H9 (cell line): Measurements from ENCODE around the gene PCDHB12. TPM values are rescaled to one million over a fixed set of nuclear protein-coding genes. Genes with fewer than 3 reads are reported as not detected.
"Not testable (repeated sequence)": the region's sequence is repeated elsewhere in the genome, so short reads cannot be mapped to it uniquely, and the experiment has no call there.

Source experiments
- DNase-seq: peaks from one replicate; pipeline ENCODE4 v3.0.0-alpha.2; 2017
- H2AFZ ChIP-seq: one replicate; pipeline ENCODE4 v1.6.1; 2013; ENCODE audit warnings: mild to moderate bottlenecking, low read length, control low read depth, moderate library complexity
- H2AK5ac ChIP-seq: 2 replicates; pipeline ENCODE4 v1.6.1; 2013; ENCODE audit warnings: low read length, control low read depth, mixed read lengths; ENCODE audit not compliant: insufficient read length
- H2BK120ac ChIP-seq: one replicate; pipeline ENCODE4 v1.6.1; 2013; ENCODE audit warnings: low read depth, mild to moderate bottlenecking, low read length, control low read depth, inconsistent platforms; ENCODE audit not compliant: poor library complexity, severe bottlenecking
- H2BK12ac ChIP-seq: 2 replicates; pipeline ENCODE4 v1.6.1; 2013; ENCODE audit warnings: low read length, control low read depth, mixed read lengths, low read depth; ENCODE audit not compliant: insufficient read length
- H2BK15ac ChIP-seq: 2 replicates; pipeline ENCODE4 v1.6.1; 2013; ENCODE audit warnings: low read depth, low read length, control low read depth
- H2BK20ac ChIP-seq: one replicate; pipeline ENCODE4 v1.6.1; 2013; ENCODE audit warnings: low read depth, mild to moderate bottlenecking, low read length, control low read depth, inconsistent platforms; ENCODE audit not compliant: poor library complexity, severe bottlenecking
- H2BK5ac ChIP-seq: 2 replicates; pipeline ENCODE4 v1.6.1; 2013; ENCODE audit warnings: low read length, control low read depth, mixed read lengths; ENCODE audit not compliant: insufficient read length
- H3K14ac ChIP-seq: 2 replicates; pipeline ENCODE4 v1.6.1; 2013; ENCODE audit warnings: low read length, control low read depth; ENCODE audit not compliant: insufficient read depth
- H3K18ac ChIP-seq: 2 replicates; pipeline ENCODE4 v1.6.1; 2013; ENCODE audit warnings: low read depth, mild to moderate bottlenecking, mixed read lengths, low read length, control low read depth; ENCODE audit not compliant: insufficient read length
- H3K23ac ChIP-seq: 2 replicates; pipeline ENCODE4 v1.6.1; 2013; ENCODE audit warnings: low read length, control low read depth, mixed read lengths, low read depth; ENCODE audit not compliant: insufficient read length
- H3K23me2 ChIP-seq: 2 replicates; pipeline ENCODE4 v1.6.1; 2013; ENCODE audit warnings: low read depth, mild to moderate bottlenecking, mixed read lengths, low read length, control low read depth; ENCODE audit not compliant: insufficient read length, poor library complexity, severe bottlenecking
- H3K27ac ChIP-seq: 2 replicates; pipeline ENCODE4 v1.5.1; 2013; ENCODE audit warnings: low read length, control low read depth, mixed read lengths, low read depth; ENCODE audit not compliant: insufficient read length
- H3K27me3 ChIP-seq: 2 replicates; pipeline ENCODE4 v1.6.1; 2013; ENCODE audit warnings: low read length, control low read depth, inconsistent platforms; ENCODE audit not compliant: insufficient read depth
- H3K4ac ChIP-seq: 2 replicates; pipeline ENCODE4 v1.6.1; 2013; ENCODE audit warnings: low read depth, mild to moderate bottlenecking, control low read depth, inconsistent platforms, low read length, moderate library complexity
- H3K4me1 ChIP-seq: 2 replicates; pipeline ENCODE4 v1.6.1; 2013; ENCODE audit warnings: low read length, control low read depth, inconsistent platforms; ENCODE audit not compliant: insufficient read depth
- H3K4me2 ChIP-seq: 2 replicates; pipeline ENCODE4 v1.6.1; 2013; ENCODE audit warnings: low read length, control low read depth, mixed read lengths; ENCODE audit not compliant: insufficient read length, insufficient read depth
- H3K56ac ChIP-seq: 2 replicates; pipeline ENCODE4 v1.6.1; 2013; ENCODE audit warnings: low read depth, mild to moderate bottlenecking, mixed read lengths, low read length, control low read depth; ENCODE audit not compliant: insufficient read length
- H3K79me1 ChIP-seq: 2 replicates; pipeline ENCODE4 v1.6.1; 2013; ENCODE audit warnings: low read depth, mild to moderate bottlenecking, moderate library complexity, low read length, control low read depth, inconsistent platforms; ENCODE audit not compliant: insufficient read depth, poor library complexity, severe bottlenecking
- H3K79me2 ChIP-seq: 2 replicates; pipeline ENCODE4 v1.6.1; 2013; ENCODE audit warnings: low read length, control low read depth, inconsistent platforms; ENCODE audit not compliant: insufficient read depth
- H3K9ac ChIP-seq: 2 replicates; pipeline ENCODE4 v1.6.1; 2013; ENCODE audit warnings: low read length, control low read depth, mixed read lengths; ENCODE audit not compliant: insufficient read length; ENCODE audit errors: extremely low read depth
- H3K9me3 ChIP-seq: one replicate; pipeline ENCODE4 v1.6.1; 2013; ENCODE audit warnings: low read depth, low read length, inconsistent platforms; ENCODE audit not compliant: control insufficient read depth
- H3T11ph ChIP-seq: one replicate; pipeline ENCODE4 v1.6.1; 2013; ENCODE audit warnings: mild to moderate bottlenecking, low read length, control low read depth, inconsistent platforms
- H4K20me1 ChIP-seq: one replicate; pipeline ENCODE4 v1.6.1; 2013; ENCODE audit not compliant: control insufficient read depth, insufficient read length, insufficient read depth
- H4K5ac ChIP-seq: 2 replicates; pipeline ENCODE4 v1.6.1; 2013; ENCODE audit warnings: low read depth, mild to moderate bottlenecking, mixed read lengths, low read length, control low read depth; ENCODE audit not compliant: insufficient read length
- H4K8ac ChIP-seq: replicated peaks from 2 replicates; pipeline ENCODE4 v1.6.1; 2013; ENCODE audit warnings: low read length, control low read depth, mixed read lengths, low read depth; ENCODE audit not compliant: insufficient read length
- H4K91ac ChIP-seq: 2 replicates; pipeline ENCODE4 v1.6.1; 2013; ENCODE audit warnings: low read depth, mild to moderate bottlenecking, moderate library complexity, mixed read lengths, low read length, control low read depth; ENCODE audit not compliant: insufficient read length
- H3K27ac Mint-ChIP-seq, 3 experiments: 2 replicates in 2 of 3; 3 replicates in 1 of 3; pipeline ENCODE4 v1.8.0; 2020 to 2021; ENCODE audit warnings: mixed read lengths in 3 of 3, mild to moderate bottlenecking in 1 of 3, moderate library complexity in 1 of 3
- H3K27me3 Mint-ChIP-seq: 2 replicates; pipeline ENCODE4 v1.8.0; 2021; ENCODE audit warnings: low read depth, mild to moderate bottlenecking, moderate library complexity, mixed read lengths
- H3K36me3 Mint-ChIP-seq, 3 experiments: 2 replicates in 2 of 3; 3 replicates in 1 of 3; pipeline ENCODE4 v1.8.0; 2020 to 2021; ENCODE audit warnings: low read depth in 3 of 3, mixed read lengths in 3 of 3; ENCODE audit not compliant: insufficient read depth in 1 of 3
- H3K4me1 Mint-ChIP-seq, 2 experiments: 2 replicates each; pipeline ENCODE4 v1.8.0; 2020; ENCODE audit warnings: mixed read lengths in 2 of 2
- H3K4me3 Mint-ChIP-seq, 2 experiments: 2 replicates in 1 of 2; 3 replicates in 1 of 2; pipeline ENCODE4 v1.8.0; 2020 to 2021; ENCODE audit warnings: mild to moderate bottlenecking in 2 of 2, mixed read lengths in 2 of 2, moderate library complexity in 1 of 2
- H3K9me3 Mint-ChIP-seq, 2 experiments: 2 replicates in 1 of 2; 3 replicates in 1 of 2; pipeline ENCODE4 v1.8.0; 2020; ENCODE audit warnings: mild to moderate bottlenecking in 2 of 2, mixed read lengths in 2 of 2, moderate library complexity in 1 of 2
- WGBS: extraction: QIAGEN DNeasy Blood & Tissue Kit; methylation state at CpG from one replicate; pipeline ENCODE4 v1.1.7; 2013; ENCODE audit warnings: missing lambda C conversion rate, low lambda C conversion rate, mixed read lengths; ENCODE audit not compliant: insufficient read length; ENCODE audit errors: extremely low coverage; 5-methylcytosine and 5-hydroxymethylcytosine counted together
- total RNA-seq: library from RNA; stranded (reverse); gene quantifications from 2 replicates; pipeline ENCODE4 v1.2.1, GENCODE V29; 2021
- TF ChIP-seq, protein P1 (sequence below): fragments of 200-600 bp; sonication (generic); conservative IDR thresholded peaks from 3 replicates; pipeline ENCODE4 v1.8.0; 2021; ENCODE audit warnings: antibody characterized with exemption, mild to moderate bottlenecking

PCDHB12 gene
- total RNA-seq, 1 experiment from 2014 or later = 3.1 TPM

DNA sequence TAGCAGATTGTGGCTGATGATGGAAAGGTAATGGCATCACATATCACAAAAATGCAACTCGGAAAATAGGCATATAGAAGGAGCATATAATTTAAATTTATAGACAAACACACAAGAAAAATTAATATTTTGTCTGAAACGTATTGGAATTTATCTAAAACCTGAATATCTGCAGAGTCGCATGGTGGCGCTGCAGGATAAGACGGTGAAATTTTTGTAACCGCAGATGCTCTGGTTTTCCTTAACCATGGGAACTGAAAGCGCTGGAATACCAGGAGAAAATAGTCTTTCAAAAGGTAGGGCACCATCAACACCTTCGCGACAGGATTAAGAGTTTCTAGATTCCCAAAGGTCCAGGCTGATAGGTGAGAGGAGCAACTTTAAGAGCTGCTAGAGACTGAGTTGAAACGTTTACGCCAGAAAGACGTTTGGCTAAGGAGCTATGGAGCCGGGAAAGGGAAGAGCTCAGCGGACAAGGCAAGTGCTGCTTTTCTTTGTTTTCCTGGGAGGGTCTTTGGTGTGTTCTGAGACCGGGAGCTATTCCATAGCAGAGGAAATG, 25.7 kb downstream of the PCDHB12 start:
- Histone ChIP-seq H2BK20ac (no peak overlapping the region), H3K23ac (no peak overlapping the region), H3K79me2 (no peaks in the 10 kb centered on the region), H3K18ac (no peak overlapping the region), H3K4ac (no peak overlapping the region), H3K79me1 (no peaks in the 10 kb centered on the region), H2BK12ac (no peak overlapping the region), H3K4me2 (no peak overlapping the region), H2BK5ac (no peak overlapping the region), H4K20me1 (no peaks in the 10 kb centered on the region), H3K23me2 (no peaks in the 10 kb centered on the region), H3K9me3 (peaks cover 25% of the 10 kb centered on the region), H2AFZ (peak overlapping the region; percentile 92), H4K8ac (no peak overlapping the region), H2AK5ac (no peak overlapping the region), H4K91ac (no peak overlapping the region), H2BK120ac (no peak overlapping the region), H3K27me3 (no peaks in the 10 kb centered on the region), H2BK15ac (no peak overlapping the region), H3T11ph (no peak overlapping the region), H3K4me1 (no peaks in the 10 kb centered on the region), H3K27ac (no peak overlapping the region), H3K14ac (no peak overlapping the region), H3K9ac (no peak overlapping the region), H4K5ac (no peak overlapping the region), H3K56ac (no peak overlapping the region)
- TF ChIP-seq, protein P1, sequence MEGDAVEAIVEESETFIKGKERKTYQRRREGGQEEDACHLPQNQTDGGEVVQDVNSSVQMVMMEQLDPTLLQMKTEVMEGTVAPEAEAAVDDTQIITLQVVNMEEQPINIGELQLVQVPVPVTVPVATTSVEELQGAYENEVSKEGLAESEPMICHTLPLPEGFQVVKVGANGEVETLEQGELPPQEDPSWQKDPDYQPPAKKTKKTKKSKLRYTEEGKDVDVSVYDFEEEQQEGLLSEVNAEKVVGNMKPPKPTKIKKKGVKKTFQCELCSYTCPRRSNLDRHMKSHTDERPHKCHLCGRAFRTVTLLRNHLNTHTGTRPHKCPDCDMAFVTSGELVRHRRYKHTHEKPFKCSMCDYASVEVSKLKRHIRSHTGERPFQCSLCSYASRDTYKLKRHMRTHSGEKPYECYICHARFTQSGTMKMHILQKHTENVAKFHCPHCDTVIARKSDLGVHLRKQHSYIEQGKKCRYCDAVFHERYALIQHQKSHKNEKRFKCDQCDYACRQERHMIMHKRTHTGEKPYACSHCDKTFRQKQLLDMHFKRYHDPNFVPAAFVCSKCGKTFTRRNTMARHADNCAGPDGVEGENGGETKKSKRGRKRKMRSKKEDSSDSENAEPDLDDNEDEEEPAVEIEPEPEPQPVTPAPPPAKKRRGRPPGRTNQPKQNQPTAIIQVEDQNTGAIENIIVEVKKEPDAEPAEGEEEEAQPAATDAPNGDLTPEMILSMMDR = peak; percentile 62; the same call in 2 of the 3 replicates
- Mint-ChIP-seq H3K27ac (peak overlapping the region in 1 of 3 experiments; percentile 57; a peak in 1 of 7 replicates), H3K36me3 (peaks cover 14 to 26% (median 16%) of the 10 kb centered on the region in 3 experiments), H3K4me3 (peak overlapping the region in 1 of 2 experiments; percentile 51; a peak in 2 of 5 replicates), H3K27me3 (peaks cover 2% of the 10 kb centered on the region), H3K4me1 (0 out of 4 replicates have a peak, but pooled peaks cover 0 to 2% of the 10 kb centered on the region in 2 experiments), H3K9me3 (peaks cover 43 to 62% of the 10 kb centered on the region in 2 experiments)
- WGBS = no CpG with 5 or more reads among the region's 15 CpGs
- no peak for DNase-seq

DNA sequence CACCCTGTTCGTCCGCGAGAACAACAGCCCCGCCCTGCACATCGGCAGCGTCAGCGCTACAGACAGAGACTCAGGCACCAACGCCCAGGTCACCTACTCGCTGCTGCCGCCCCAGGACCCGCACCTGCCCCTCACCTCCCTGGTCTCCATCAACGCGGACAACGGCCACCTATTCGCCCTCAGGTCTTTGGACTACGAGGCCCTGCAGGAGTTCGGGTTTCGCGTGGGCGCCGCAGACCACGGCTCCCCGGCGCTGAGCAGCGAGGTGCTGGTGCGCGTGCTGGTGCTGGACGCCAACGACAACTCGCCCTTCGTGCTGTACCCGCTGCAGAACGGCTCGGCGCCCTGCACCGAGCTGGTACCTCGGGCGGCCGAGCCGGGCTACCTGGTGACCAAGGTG, 27.4 kb downstream of the PCDHB12 start:
- H3K27me3 Mint-ChIP-seq, H2BK12ac ChIP-seq, H2BK15ac ChIP-seq, H2AFZ ChIP-seq, H3K79me1 ChIP-seq, H3K14ac ChIP-seq, H3K27ac Mint-ChIP-seq, H3K23me2 ChIP-seq, H3K4me1 Mint-ChIP-seq, H3K4me2 ChIP-seq, H3K79me2 ChIP-seq, H3K23ac ChIP-seq, H3K9ac ChIP-seq, H3K4ac ChIP-seq, H2BK120ac ChIP-seq, H2BK5ac ChIP-seq, H2BK20ac ChIP-seq, H3K56ac ChIP-seq, H3K27me3 ChIP-seq, H3K4me3 Mint-ChIP-seq, H4K8ac ChIP-seq, H3K18ac ChIP-seq, H3T11ph ChIP-seq, H4K5ac ChIP-seq, H3K4me1 ChIP-seq, H3K27ac ChIP-seq, H2AK5ac ChIP-seq, H4K20me1 ChIP-seq, H4K91ac ChIP-seq, DNase-seq: not testable (repeated sequence)
- no CpG with 5 or more reads among the region's 40 CpGs for WGBS
- H3K9me3 Mint-ChIP-seq = peaks cover 50 to 69% of the 10 kb centered on the region in 2 experiments
- peaks cover 25% of the 10 kb centered on the region for H3K9me3 ChIP-seq
- peaks cover 15 to 34% (median 16%) of the 10 kb centered on the region in 3 experiments for H3K36me3 Mint-ChIP-seq
